ENCODE data around the gene EXD3. TPM values are rescaled to one million over a fixed set of nuclear protein-coding genes. Genes with fewer than 3 reads are reported as not detected.

Gene EXD3
- total and polyA plus RNA-seq, 9 of the 15 experiments (the other 6 are each of a cell fraction or from before 2014, with no cell fraction given): 0.29 to 12.5 (median 3.9) TPM

GRCh38 chr9:137422604-137423513, at the start of gene EXD3, which contains the start of gene NOXA1 (continued):
- TF ChIP-seq KLF1 (tag; IDR thresholded peaks at IDR 0.05) (0 out of 2 replicates have a peak, but pooled peaks have one; percentile 56), CTCFL (IDR thresholded peaks at IDR 0.05; ENCODE audit: borderline replicate concordance, insufficient read depth, low read depth, low read length, poor library complexity, severe bottlenecking) (peak; percentile 86), REST (IDR thresholded peaks at IDR 0.05; ENCODE audit: borderline replicate concordance) (peak; percentile 38; the same call in 1 of the 2 replicates), REST (CRISPR knock-in tag; IDR thresholded peaks at IDR 0.05; ENCODE audit: low read depth) (peak; percentile 67; the same call in 1 of the 2 replicates), ZKSCAN3 (CRISPR knock-in tag; IDR thresholded peaks at IDR 0.05) (no peak), PREB (CRISPR knock-in tag; IDR thresholded peaks at IDR 0.05) (peak; percentile 60; the same call in 1 of the 2 replicates), SRSF9 (IDR thresholded peaks at IDR 0.05; ENCODE audit: borderline replicate concordance, low read depth, low read length) (no peak), KLF13 (tag; IDR thresholded peaks at IDR 0.05; ENCODE audit: borderline replicate concordance, low read depth) (peak; percentile 78; the same call in 1 of the 2 replicates)
